GM12874 (cell line): Measurements from ENCODE around the gene MOB1B.

Experiments
- CTCF ChIP-seq: IDR thresholded peaks from 2 replicates; pipeline ENCODE4 v1.5.1; 2011; ENCODE audit warnings: low read depth, mild to moderate bottlenecking, control low read depth, low read length, moderate library complexity; ENCODE audit not compliant: insufficient read depth

The MOB1B gene

GRCh38 chr4:70991596-70991995, 89.4 kb downstream of the MOB1B start:
- TF ChIP-seq CTCF, result no peak

GRCh38 chr4:70992391-70992881, 90.3 kb downstream of the MOB1B start:
- no peak for TF ChIP-seq CTCF

- TF ChIP-seq CTCF, result no peak
These were observed 91.3 kb downstream of the MOB1B start, which contains the start of gene DCK for GRCh38 chr4:70993181-70994068. Gene DCK (plus strand): TSS chr4:70993649. CDS start chr4:70993836, 187 bp downstream.

DNA sequence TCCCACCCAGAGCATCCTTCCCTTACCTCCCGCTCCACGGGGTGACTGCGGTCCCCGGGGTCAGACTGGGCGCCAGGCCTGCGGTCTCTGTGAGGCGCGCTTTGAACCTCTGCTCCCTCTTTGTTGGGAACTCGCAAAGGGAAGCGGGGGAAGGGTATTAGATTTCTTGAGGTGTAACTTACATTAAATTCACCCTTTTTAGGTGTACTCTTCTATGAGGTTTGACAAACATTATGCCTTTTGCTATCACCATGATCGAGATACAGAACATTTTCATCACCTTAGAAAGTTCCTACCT, 91.8 kb downstream of the MOB1B start:
- no peak for TF ChIP-seq CTCF

DNA sequence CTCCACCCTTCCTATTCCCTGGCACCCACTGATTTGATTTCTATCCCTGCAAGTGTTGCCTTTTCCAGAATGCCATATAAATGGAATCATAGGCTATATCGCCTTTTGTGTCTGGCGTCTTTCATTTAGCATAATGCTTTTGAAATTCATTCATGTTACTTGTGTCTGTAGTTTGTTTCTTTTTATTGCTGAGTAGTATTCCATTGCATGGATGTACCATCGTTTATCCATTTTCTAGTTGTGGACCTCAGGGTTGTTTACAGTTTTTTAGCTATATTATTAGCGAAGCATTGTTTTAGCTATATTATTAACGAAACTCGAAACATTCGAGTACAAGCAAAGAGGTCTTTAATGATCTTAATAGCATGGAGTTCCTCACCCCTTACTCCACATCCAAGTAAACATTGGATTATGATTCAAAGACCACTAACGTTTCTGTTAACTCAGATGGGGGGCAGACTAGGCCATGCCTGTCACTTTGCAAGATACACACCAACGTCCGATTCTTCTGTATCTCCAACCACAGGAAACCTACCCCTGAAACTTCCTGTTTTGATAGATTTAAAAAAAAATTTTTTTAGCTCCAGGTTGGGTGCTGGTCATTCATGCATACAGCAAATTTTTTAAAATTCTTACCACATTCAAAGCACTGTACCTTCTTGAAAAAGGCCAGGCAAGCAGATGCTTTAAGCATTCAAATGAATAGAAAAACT, 92.4 kb downstream of the MOB1B start:
- TF ChIP-seq CTCF, result no peak

DNA sequence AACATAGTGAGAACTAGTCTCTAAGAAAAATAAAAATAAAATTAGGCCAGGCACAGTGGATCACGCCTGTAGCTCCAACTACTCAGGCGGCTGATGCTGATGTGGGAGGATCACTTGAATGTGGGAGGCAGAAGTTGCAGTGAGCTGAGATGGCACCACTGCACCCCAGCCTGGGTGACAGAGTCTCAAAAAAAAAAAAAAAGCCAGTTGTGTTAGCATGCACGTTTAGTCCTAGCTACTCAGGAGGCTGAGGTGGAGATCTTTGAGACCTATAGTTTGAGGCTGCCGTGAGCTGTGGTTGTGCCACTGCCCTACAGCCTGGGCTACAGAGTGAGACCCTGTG, 93.8 kb downstream of the MOB1B start:
- TF ChIP-seq CTCF, result no peak

GRCh38 chr4:70997036-70997435, 94.9 kb downstream of the MOB1B start:
- TF ChIP-seq CTCF, result no peak
